Measurements from ENCODE around the gene VIM.

VIM gene

DNA sequence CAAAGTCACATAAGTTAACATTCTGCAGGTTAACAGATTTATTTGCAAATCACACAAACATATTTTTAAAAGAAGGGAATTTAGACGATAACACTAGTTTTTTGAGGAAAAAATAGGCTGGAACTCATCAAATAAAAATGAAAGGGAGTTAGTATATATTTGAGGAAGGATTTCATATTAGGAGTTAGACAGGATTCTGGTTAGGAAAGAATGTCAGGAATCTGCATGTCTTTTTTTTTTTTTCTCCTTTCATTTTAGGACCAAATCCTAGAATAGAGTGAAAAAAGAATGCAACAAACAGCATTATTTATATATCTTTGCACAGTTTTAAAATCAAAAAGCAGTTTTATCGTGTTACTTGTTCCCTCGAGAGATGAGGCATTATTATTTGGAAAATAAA, 17.7 kb upstream of the VIM start:
- DNase-seq: no peak

DNA sequence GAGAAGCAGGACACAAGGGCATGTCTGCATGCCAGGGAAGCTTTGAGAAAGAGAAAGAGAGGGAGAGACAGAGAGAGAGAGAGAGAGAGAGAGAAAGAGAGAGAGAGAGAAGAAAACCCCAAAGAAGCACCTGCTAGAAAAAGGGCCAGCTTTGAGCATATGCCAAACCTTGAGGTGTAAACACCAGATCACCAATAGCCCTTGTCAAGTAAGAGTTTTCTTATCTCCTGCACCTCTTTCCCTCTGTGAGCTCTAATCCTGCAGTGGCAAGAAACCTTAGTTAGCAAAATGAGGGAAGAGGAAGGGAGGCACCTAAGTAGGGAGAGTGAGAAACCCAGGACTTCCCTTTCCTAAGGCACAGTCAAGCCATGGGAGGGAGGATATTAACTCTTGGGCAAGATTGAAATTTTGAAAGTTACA, 15.2 kb upstream of the VIM start:
- no peak for DNase-seq

DNA sequence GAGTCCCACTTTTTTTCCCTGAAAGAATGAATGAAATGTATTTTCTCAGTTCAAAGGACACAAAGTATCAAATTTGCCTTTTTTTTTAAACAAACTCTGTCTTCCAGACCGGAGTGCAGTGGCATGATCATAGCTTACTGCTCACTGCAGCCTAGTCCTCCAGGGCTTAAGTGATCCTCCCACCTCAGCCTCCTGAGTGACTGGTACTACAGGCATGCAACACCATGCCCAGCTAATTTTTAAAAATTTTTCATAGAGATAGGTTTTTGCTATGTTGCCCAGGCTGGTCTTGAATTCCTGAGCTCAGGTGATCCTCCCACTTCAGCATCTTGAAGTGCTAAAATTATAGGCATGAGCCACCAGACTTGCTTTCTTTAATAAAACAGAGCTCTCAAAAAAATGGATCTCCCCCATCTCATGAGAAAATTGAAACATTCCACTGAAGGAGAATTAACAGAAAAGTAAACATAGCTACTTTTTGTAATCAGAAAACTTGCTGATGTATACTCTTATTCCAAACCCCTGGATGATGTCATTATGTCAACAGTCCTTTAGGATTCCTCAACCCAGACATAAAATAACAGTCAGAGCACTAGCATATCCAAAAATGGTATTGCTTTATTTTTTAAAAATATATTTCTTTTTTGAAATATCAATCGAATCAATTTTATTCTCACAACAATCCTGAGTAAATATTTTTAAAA, 14.2 kb upstream of the VIM start:
- DNase-seq: no peak

DNA sequence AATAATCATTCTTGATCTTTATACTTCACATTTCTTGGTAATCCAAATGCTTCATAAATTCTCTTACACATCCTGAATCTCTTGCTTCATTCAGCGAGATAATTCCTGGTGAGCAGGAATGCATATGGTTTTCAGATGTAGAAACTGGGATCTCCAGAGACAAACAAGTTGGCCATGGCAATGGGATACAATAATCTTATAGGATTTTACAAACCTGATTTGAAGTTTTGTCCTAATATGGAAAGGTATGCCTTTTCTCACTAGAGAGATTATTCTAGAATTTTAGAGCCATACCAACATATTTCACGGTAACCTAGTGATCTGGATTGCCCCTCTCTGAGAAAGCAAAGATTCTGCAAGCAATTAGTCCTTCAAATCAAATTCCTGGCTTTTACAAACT, 13.5 kb upstream of the VIM start:
- DNase-seq: no peak

DNA sequence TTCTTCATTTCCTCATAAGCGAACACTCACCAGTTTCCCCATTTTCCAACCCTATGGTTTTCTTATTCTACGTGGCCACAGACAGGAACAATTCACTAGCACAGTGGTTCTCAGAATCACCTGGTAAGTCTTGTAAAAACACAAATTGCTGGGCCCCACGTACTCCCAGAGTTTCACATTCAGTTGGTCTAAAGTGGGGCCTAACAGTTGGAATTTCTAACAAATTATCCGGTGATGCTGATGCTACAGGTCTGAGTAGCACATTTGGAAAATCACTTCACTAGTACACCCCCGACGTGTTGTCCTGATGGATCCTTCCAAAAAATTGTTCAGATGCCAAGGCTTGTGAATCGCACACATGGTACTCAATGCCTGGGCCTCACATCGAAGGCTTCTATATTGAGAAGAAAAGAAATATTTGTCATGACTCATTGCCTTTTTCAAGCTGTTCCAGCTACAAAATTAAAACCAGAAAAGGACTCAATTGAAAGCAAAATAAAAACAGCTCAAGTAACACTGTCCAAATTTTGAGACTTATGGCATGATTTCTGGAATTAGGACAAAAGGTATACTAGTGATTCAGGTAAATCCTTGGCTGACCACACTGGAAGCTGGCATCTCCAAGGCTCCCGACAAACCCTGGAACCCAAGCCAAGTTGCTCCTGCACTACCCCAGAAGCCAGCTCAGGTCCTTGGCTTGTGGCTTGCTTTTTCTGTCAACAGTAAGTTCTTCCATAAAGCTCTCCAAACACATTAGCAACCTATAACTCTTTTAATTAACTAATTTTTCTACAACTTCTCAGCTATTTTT, 12.9 kb upstream of the VIM start:
- DNase-seq: no peak

DNA sequence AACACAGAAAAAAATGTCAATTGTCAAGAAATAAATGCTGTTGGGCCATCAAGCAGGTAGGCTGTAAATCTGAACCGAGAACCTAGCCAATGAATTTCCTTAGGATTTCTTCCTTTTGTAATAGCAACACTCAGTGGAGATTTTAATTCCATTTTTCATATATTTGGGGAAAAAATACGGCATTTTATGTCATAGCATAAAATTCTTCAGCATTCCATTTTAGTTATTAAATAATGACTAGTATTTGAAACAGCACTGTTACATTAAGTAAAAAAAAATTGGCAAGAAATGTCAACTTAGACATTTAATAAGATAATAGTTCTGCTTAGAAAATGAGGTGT, 12.3 kb upstream of the VIM start:
- DNase-seq: no peak

DNA sequence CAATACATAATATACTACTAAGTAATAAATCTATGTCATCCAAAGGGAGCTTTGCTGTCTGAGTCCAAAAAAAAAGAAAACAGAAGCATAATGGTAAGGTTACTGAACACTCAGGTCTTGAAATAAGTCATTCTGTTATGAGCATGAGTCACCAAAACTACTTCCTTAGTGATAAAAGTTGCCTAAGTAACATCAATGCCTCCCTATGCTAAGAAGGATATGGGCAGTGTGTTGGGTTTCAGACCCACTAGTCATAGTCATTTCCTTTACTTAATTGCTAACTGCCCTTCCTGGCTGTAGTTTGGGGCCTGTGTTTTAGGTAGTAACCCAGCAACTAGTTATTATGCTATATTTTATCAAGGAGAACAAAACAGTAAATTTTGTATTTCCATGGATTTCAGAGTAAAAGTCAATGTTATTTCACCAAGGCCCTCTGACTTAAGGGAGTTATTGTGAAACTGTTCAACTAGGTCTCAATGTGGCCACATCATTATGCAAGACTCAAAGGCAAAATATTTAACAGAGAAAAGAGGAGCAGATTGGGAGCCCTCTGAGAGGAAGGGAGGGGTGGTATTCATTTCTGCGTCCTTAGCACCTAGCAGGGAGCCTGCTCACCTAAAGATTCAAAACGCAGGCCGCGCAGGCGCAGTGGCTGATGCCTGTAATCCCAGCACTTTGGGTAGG, 11.7 kb upstream of the VIM start:
- DNase-seq: no peak

DNA sequence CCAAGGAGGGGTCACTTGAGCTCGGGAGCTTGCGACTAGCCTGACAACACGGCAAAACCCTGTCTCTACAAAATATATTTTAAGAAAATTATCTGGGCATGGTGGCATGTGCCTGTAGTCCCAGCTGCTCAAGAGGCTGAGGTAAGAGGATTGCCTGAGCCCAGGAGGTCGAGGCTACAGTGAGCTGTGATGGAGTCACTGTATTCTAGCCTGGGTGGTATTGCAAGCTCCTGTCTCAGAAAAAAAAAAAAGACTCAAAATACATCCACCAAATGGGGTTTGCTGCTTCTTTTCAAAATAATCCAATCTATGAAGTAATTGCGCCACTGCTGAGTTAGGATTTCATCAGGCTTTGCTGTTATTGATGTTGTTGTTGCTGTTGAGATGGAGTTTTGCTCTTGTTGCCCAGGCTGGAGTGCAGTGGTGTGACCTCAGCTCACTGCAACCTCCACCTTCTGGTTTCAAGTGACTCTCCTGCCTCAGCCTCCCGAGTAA, 11.1 kb upstream of the VIM start:
- no peak for DNase-seq

DNA sequence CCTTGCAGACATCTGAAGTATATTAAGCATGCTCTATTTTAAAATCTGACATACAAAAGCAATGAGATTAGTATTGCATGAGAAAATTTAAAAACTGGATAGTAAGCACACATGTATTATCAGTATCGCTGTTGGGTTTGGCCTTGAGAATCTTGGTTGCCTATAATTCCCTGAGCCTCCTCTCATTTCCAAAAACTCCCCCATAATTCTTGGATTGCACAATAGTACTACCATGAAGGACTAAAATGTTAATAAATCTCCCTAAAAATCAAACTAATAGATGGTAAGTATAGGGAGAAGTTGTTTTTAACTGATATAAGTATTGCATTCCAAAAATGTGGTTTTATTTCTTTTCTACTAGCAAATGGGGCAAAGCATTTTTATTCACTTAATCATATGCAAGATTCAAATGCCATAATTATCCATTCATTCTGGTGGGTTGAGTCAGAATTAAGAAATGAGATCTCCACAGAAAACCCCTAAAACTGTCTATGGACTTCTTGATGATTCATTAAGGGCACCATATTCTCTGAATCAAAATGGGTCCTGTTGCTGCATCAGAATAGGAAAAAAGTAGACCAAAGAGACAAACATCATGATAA, 10.3 kb upstream of the VIM start:
- DNase-seq: no peak

DNA sequence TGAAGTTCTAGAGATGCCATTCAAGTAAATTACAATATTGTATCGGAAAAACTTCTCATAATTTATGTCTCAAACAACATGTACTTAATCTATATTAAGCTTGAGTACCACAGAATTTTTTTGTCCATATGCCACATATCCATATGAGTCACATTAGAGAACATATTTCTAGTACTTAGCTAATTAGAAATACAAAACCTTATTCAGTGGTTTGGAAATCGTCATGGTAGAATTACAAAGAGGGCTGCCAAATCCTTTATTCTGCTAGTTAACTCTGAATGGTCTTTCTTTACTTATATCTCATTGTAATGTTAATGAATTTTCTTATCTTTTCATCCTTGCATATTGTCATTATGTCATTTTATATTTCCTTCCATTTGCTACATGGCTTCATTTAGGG, 9.0 kb upstream of the VIM start:
- no peak for DNase-seq

DNA sequence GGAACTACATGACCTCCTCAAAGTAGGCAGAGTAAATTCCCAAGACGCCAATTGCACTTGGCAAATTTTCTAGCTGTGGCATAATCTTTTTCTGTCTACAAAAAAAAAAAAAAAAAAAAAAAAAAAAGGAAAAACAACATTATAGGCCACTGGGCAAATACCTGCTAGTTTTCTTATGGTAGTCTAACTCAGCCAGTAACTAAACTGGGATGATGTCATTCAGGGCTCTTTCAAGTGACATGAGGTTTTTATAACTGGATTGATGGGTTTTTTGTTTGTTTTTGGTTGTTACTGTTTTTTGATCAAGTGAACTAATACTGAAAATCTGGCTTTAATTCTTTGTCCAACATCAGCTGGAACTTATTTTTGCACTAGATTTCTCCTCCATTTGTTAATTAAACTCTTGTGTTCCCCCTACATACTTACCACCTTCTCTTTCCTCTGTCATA, 7.4 kb upstream of the VIM start:
- no peak for DNase-seq

DNA sequence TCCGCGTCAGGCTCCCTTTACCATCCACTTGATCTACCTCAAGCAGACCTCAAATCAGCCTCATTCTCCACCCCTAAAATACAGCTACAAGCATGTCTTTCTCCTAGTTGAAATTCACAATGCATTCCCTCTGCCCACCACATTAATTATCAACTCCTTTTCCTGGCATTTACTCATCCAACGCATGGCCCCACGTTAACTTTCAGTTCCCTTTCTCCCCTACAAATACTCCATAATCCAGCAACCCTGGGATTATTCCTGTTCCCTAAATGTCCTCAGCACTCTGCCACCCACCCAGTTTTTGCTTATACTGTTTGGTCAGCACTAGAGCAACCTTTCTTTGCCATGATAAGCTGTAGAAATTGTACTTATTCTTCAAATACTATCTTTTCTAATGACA, 5.7 kb upstream of the VIM start:
- DNase-seq: no peak

DNA sequence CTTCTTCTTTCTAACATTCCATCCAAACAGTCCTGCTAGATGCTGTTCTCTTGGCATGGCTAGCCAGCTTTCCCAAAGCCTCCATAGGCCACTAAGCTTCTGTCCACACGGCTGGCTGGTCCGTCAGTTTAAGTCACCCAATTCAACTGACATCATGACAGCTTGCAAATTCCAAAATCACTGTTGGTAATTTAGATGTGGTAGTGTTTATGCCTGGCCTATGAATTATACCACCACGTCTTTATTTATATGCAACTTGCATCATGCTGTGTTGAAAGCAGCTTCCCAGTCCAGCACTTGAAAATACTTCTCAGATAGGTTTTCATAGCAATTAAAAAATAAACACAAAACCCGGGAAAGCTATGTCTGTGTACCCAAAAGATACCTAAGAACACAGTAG, 2.2 kb upstream of the VIM start:
- DNase-seq: no peak

DNA sequence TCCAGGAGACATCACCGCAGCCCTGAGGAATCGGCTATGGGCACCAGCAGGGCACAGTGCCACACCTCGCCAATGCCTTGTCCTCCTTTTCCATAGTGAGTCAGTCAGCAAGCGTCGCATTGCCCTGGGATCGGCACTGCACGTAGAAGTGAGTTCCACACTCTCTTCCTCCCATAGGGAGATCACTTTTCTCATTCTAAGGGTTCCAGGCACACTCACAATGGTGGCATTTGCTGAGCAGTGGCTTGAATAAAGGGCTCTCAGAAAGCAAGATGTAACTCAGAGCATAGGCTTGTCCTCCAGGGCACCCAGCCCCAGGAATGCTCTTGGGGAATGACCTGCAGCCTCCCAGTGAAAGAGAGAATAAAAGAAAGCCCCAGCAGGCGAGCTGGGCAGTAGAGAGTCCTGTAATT, 1.1 kb upstream of the VIM start:
- DNase-seq: no peak

DNA sequence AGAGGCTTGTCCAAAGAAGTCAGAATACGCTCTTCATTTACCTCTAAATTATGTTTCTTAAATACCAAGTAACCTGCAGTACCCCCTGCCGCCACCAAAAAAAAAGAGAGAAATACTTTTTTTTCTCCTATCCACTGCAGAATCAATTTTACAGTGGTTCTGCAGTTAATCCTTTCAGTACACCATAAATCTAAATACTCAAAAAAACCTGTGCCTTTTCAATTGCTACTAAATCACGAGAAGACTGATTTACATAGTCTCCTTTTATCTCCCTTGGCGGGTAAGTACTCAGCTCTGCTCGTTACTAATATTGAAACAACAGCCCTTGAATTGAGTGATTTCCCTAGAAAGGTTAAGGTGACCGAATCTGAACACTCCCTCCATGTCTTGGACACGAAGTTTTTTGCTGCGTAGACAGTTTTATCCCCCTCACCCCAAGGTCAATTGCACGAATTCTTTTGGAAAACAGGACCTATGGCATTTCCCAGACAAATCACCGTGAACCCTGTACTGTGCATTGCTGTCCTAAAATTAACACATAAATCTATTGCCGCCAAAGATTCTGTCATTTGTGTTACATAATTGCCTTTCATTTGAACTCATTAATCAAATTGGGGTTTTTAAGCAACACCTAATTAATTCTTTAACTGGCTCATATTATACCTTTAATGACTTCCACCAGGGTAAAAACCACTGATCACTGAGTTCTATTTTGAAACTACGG, 512 bp upstream of the VIM start:
- DNase-seq: no peak

DNA sequence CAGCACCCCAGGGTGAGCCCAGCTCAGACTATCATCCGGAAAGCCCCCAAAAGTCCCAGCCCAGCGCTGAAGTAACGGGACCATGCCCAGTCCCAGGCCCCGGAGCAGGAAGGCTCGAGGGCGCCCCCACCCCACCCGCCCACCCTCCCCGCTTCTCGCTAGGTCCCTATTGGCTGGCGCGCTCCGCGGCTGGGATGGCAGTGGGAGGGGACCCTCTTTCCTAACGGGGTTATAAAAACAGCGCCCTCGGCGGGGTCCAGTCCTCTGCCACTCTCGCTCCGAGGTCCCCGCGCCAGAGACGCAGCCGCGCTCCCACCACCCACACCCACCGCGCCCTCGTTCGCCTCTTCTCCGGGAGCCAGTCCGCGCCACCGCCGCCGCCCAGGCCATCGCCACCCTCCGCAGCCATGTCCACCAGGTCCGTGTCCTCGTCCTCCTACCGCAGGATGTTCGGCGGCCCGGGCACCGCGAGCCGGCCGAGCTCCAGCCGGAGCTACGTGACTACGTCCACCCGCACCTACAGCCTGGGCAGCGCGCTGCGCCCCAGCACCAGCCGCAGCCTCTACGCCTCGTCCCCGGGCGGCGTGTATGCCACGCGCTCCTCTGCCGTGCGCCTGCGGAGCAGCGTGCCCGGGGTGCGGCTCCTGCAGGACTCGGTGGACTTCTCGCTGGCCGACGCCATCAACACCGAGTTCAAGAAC, 1.1 kb downstream of the VIM start:
- peak; percentile 42 to 75 (median 54) for DNase-seq

DNA sequence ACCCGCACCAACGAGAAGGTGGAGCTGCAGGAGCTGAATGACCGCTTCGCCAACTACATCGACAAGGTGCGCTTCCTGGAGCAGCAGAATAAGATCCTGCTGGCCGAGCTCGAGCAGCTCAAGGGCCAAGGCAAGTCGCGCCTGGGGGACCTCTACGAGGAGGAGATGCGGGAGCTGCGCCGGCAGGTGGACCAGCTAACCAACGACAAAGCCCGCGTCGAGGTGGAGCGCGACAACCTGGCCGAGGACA, 1.6 kb downstream of the VIM start:
- DNase-seq: no peak

DNA sequence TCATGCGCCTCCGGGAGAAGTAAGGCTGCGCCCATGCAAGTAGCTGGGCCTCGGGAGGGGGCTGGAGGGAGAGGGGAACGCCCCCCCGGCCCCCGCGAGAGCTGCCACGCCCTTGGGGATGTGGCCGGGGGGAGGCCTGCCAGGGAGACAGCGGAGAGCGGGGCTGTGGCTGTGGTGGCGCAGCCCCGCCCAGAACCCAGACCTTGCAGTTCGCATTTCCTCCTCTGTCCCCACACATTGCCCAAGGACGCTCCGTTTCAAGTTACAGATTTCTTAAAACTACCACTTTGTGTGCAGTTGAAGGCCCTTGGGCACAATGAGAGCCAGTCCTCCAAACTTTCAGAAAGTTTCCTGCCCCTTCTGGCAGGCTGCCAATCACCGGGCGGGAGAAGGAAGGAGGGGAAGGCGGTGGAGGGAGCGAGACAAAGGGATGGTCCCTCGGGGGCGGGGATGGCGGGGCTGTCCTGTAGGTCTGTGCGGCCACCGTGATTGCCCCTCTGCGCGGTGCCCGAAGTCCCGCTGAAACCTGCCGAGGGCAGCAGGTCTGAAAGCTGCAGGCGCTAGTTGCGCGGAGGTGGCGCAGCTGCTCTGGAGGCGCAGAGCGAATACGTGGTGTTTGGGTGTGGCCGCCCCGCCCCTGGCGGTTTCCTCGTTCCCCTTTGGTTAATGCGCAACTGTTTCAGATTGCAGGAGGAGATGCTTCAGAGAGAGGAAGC, 2.1 kb downstream of the VIM start:
- peak; percentile 53 to 89 (median 72) for DNase-seq

DNA sequence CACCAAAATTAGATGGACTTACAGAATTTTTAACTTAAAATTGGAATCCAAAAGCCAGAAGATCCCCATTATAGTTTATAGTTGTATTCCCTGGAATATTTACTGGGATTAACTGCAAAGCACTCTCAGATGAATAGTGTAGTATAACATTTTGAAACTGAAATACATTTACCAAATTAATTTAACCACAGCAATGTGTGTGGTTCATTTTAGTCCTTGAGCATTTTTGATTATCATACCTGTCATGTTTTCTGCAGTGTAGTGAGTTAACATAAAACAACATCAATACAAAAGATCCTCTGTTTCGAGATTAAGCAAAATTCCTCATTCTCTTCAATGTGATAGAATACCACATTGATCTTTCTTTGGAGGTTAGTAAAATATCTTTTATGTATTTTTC, 3.7 kb downstream of the VIM start:
- no peak for DNase-seq

DNA sequence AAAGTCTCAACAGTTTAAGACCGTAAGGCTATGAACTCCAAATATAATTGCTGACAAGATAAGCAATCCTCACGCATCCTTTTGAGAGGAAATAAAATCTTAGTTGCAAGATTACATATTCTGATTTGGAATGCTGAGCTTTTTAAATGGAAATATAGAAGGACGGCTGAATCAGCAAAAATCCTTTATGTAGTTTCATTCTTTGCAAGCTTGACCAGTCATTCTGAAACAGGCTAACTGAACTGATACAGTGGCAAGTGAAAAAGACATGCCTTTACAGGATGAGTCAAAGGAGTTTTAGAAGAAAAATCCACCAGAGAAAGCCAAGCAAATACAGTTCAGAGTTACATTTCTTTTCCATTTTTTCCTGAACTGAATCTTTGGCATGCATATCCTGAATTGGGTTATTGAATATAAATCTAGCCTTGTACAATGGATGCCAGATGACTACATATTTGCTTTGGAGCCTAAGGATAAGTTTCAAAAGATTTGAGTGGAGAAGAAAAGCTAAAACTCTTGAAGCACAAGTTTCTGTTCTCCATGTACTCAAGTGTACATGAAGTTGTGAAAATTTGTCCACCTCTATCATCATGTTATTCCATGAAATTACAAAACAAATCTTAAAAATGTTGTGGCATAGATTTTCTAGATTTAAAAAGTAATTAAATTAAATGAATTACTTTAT, 4.4 kb downstream of the VIM start:
- no peak for DNase-seq
